Common myeloid progenitor, CD34-positive (primary cell): Measurements from ENCODE around the gene MAP3K6.
A peak's percentile ranks its signal among the peaks of the same experiment; 100 is the strongest.

Source experiments
- CTCF ChIA-PET: fragments of 350-600 bp; sonication (Branson Sonifier 250); formaldehyde crosslinking; loops from one replicate; lab custom pipeline; 2021; ENCODE audit warnings: antibody characterized with exemption; lab: Charles Lee
- POLR2A ChIA-PET: fragments of 350-600 bp; sonication (Branson Sonifier 250); formaldehyde crosslinking; loops from one replicate; lab custom pipeline; 2021; ENCODE audit warnings: antibody characterized with exemption; lab: Charles Lee
- DNase-seq, 3 donors: peaks; one replicate each; pipeline versions ENCODE4 v3.0.0 to v3.0.0-alpha.2; 2013
- H3K27ac ChIP-seq, 2 experiments: 1 replicate in 1 of 2; 2 replicates in 1 of 2; pipeline ENCODE4 v1.7.0; 2013; ENCODE audit warnings: inconsistent platforms in 2 of 2, low read length in 2 of 2, mild to moderate bottlenecking in 2 of 2, low read depth in 1 of 2, moderate library complexity in 1 of 2; ENCODE audit not compliant: severe bottlenecking in 2 of 2, insufficient read depth in 1 of 2, poor library complexity in 1 of 2
- H3K27me3 ChIP-seq, 5 experiments: replicated peaks in 2 of 5; 1 replicate in 3 of 5; 2 replicates in 2 of 5; pipeline versions ENCODE4 v1.6.1 to v1.7.0; 2013; ENCODE audit warnings: low read length in 4 of 5, mild to moderate bottlenecking in 2 of 5, moderate library complexity in 2 of 5, inconsistent platforms in 1 of 5; ENCODE audit not compliant: insufficient read depth in 5 of 5, control insufficient read depth in 4 of 5
- H3K36me3 ChIP-seq, 4 experiments: 1 replicate in 2 of 4; 2 replicates in 2 of 4; pipeline versions ENCODE4 v1.6.1 to v1.7.0; 2013; ENCODE audit warnings: low read length in 3 of 4, control low read depth in 1 of 4, mild to moderate bottlenecking in 1 of 4; ENCODE audit not compliant: control insufficient read depth in 4 of 4, insufficient read depth in 4 of 4
- H3K4me1 ChIP-seq, 4 experiments: 1 replicate in 3 of 4; 2 replicates in 1 of 4; pipeline versions ENCODE4 v1.6.1 to v1.7.1; 2013; ENCODE audit warnings: low read length in 3 of 4, mild to moderate bottlenecking in 3 of 4, control low read depth in 1 of 4, inconsistent platforms in 1 of 4, moderate library complexity in 1 of 4; ENCODE audit not compliant: control insufficient read depth in 4 of 4, insufficient read depth in 4 of 4; ENCODE audit errors: control extremely low read depth in 1 of 4
- H3K4me3 ChIP-seq, 7 experiments: 1 replicate in 4 of 7; 2 replicates in 3 of 7; pipeline versions ENCODE4 v1.5.1 to v1.7.0; 2013; ENCODE audit warnings: mild to moderate bottlenecking in 7 of 7, low read length in 6 of 7, moderate library complexity in 6 of 7, inconsistent platforms in 2 of 7, low read depth in 2 of 7, control low read depth in 1 of 7; ENCODE audit not compliant: insufficient read depth in 4 of 7, control insufficient read depth in 1 of 7; ENCODE audit errors: extremely low read depth in 1 of 7
- H3K9me3 ChIP-seq, 5 experiments: 1 replicate in 4 of 5; 2 replicates in 1 of 5; pipeline versions ENCODE4 v1.6.1 to v1.7.1; 2013; ENCODE audit warnings: low read length in 4 of 5, mild to moderate bottlenecking in 2 of 5, inconsistent platforms in 1 of 5, low read depth in 1 of 5, moderate library complexity in 1 of 5; ENCODE audit not compliant: control insufficient read depth in 4 of 5, insufficient read depth in 2 of 5; ENCODE audit errors: control extremely low read depth in 1 of 5
- WGBS: methylation state at CpG from one replicate; pipeline ENCODE4 v1.1.5; 2013; ENCODE audit not compliant: insufficient coverage; 5-methylcytosine and 5-hydroxymethylcytosine counted together

MAP3K6 gene

GRCh38 chr1:27367160-27367650, 444 bp upstream of the MAP3K6 start:
- 69% methylated on average over 7 of the region's 8 CpGs for WGBS
- Histone ChIP-seq H3K4me1 (peaks cover 9 to 55% (median 51%) of the 10 kb centered on the region in 4 experiments), H3K27me3 (no peaks in the 10 kb centered on the region), H3K27ac (no peak overlapping the region), H3K9me3 (no peaks in the 10 kb centered on the region), H3K36me3 (peaks cover 0 to 11% (median 1%) of the 10 kb centered on the region in 4 experiments), H3K4me3 (peak overlapping the region in 5 of 7 experiments; percentile 65 to 83 (median 72))
- POLR2A ChIA-PET, result no interaction called here
- CTCF ChIA-PET, result interaction anchor here (0.6 to 8.0 kb wide), 14 partner anchors 10 to 451 kb away, joined by 3 to 80 read pairs (median 7); partner anchors contain the start of genes CD164L2 and SYTL1
- DNase-seq, result no peak

DNA sequence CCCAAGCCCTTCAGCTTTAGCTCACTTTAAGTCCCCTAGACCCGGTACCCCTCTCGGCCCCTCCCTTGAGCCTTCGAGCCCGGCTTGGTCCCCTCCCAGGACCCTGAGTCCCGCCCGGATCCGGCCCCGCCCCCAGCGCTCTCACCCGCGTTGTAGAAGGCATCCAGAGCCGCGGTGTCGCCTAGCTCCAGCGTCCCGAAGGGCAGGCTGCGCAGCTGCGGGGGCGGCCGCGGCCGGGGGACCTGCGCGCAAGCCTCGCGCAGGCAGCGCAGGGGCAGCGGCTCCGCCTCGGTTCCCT, 699 bp downstream of the MAP3K6 start:
- Histone ChIP-seq H3K9me3 (no peaks in the 10 kb centered on the region), H3K4me1 (peaks cover 9 to 55% (median 51%) of the 10 kb centered on the region in 4 experiments), H3K4me3 (peak overlapping the region; percentile 37 to 83 (median 70)), H3K36me3 (peaks cover 0 to 11% (median 1%) of the 10 kb centered on the region in 4 experiments), H3K27me3 (no peaks in the 10 kb centered on the region), H3K27ac (no peak overlapping the region)
- peak; percentile 57 to 84 (median 79) for DNase-seq
- WGBS, result 0% methylated on average over 5 of the region's 30 CpGs
- POLR2A ChIA-PET, result interaction anchor here (0.5 to 1.4 kb wide), 2 partner anchors 10 to 183 kb away, joined by 3 to 5 read pairs; no protein-coding TSS in a partner anchor
- CTCF ChIA-PET, result interaction anchor here (1.1 to 8.0 kb wide), 12 partner anchors 9 to 262 kb away, joined by 3 to 80 read pairs (median 8); partner anchors contain the start of genes CD164L2 and SYTL1

DNA sequence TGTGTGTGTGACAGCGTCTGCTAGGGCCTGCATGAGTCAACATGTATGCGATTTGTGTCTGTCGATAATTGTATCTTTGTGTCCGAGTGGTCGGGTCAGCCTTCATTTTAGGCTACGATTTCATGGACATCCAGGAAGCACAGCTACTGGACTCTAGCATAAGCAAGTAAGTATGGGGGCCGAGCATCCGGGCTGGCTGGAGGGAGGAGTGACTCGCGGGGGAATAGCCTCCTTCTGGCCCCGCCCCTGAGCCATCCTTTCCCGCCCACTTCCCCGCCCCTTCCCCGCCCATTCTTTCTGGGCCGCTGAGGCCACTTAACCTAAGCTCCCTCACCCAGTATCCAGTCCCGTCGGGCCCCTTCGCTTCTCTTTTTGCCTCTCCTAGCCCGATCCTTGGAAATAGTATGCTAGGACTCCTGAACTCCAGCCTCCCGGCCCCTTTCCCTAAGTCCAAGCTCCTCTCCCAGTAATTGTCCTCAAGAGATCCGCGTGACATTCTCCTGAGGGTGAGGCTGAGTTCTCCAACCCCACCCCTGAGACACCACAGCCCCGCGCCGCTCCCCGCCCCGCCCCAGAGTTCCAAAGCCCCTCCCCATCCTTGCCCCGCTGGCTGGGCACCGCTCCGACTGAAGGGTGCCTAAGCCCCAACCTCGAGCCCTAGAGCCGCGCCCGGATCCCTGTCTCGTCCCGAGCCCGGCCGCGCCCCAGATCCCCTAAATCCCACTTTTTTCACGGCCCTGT, 1.2 kb downstream of the MAP3K6 start:
- peaks cover 0 to 11% (median 1%) of the 10 kb centered on the region in 4 experiments for H3K36me3 ChIP-seq
- WGBS, result 5% methylated on average over 21 of the region's 40 CpGs
- peak overlapping the region in 1 of 2 experiments; percentile 54 for H3K27ac ChIP-seq
- CTCF ChIA-PET, result interaction anchor here (0.7 to 8.0 kb wide), 15 partner anchors 8 to 297 kb away, joined by 3 to 80 read pairs (median 5); partner anchors contain the start of genes CD164L2 and SYTL1
- H3K9me3 ChIP-seq, result no peaks in the 10 kb centered on the region
- no peaks in the 10 kb centered on the region for H3K27me3 ChIP-seq
- DNase-seq, result peak; percentile 69 to 79 (median 77)
- POLR2A ChIA-PET, result interaction anchor here (0.5 to 1.4 kb wide), 3 partner anchors 9 to 194 kb away, joined by 3 to 5 read pairs (median 3); no protein-coding TSS in a partner anchor
- peaks cover 9 to 59% (median 52%) of the 10 kb centered on the region in 4 experiments for H3K4me1 ChIP-seq
- peak overlapping the region; percentile 37 to 83 (median 70) for H3K4me3 ChIP-seq

GRCh38 chr1:27364696-27365371, 1.9 kb downstream of the MAP3K6 start:
- Histone ChIP-seq H3K36me3 (peaks cover 0 to 11% (median 1%) of the 10 kb centered on the region in 4 experiments), H3K27me3 (no peaks in the 10 kb centered on the region), H3K27ac (no peak overlapping the region), H3K4me1 (peaks cover 9 to 59% (median 48%) of the 10 kb centered on the region in 4 experiments), H3K9me3 (no peaks in the 10 kb centered on the region), H3K4me3 (peak overlapping the region in 6 of 7 experiments; percentile 35 to 83 (median 68))
- ChIA-PET POLR2A (interaction anchor here (0.6 to 1.4 kb wide), 2 partner anchors 8 to 194 kb away, joined by 3 to 5 read pairs; no protein-coding TSS in a partner anchor), CTCF (interaction anchor here (0.7 to 8.0 kb wide), 11 partner anchors 7 to 298 kb away, joined by 3 to 80 read pairs (median 5); partner anchors contain the start of genes CD164L2 and SYTL1)
- DNase-seq, result no peak
- 83% methylated on average over 6 of the region's 11 CpGs for WGBS

DNA sequence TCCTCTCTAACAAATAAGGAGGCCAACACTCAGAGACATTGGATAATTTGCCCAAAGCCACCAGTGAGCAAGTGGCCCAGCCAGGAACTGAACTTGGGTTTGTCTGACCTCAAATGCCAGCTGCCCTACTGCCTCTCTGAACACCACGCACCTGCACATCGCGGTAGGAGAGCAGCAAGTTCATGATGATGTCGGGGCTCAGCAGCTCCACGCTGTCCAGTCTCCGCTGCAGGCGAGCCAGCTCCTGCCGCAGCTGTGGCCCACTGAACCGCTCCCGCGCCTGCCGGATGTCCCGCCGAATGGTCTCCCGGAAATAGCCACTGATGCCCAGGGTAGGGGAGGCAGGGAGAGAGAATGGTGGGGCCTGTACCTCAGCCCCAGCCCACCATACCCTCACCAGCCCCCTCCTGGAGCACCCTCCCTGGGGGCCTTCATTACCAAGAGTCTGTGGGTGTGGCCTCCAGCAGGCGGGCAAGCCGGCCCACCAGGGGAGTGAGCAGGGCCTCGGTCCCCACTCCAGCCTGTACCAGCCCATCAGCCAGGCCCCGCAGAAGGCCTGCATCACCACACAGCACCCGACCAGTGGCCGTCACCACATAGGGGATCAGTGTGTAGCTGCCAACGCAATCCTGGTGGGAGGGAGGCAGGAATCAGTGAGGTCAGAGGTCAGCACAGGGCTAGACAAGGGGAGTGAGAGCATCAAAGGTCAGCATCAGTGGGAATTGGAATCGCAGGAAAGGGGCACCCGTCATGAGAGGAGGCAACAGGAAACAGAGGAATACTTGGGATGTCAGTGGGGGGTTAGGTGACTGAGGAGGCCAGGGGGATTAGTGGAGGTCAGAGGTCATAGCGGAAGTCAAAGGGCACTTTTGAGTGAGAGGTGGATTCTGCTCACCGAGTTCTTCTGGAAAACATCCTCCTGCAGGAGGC, 2.7 kb downstream of the MAP3K6 start:
- POLR2A ChIA-PET, result no interaction called here
- H3K27me3 ChIP-seq, result no peaks in the 10 kb centered on the region
- H3K27ac ChIP-seq, result no peak overlapping the region
- peaks cover 0 to 12% (median 1%) of the 10 kb centered on the region in 4 experiments for H3K36me3 ChIP-seq
- no peak for DNase-seq
- CTCF ChIA-PET, result interaction anchor here (1.1 to 8.0 kb wide), 5 partner anchors 7 to 36 kb away, joined by 3 to 80 read pairs (median 7); no protein-coding TSS in a partner anchor
- H3K4me1 ChIP-seq, result peaks cover 6 to 57% (median 42%) of the 10 kb centered on the region in 4 experiments
- no peak overlapping the region for H3K4me3 ChIP-seq
- H3K9me3 ChIP-seq, result no peaks in the 10 kb centered on the region
- 97% methylated on average over 15 of the region's 26 CpGs for WGBS

DNA sequence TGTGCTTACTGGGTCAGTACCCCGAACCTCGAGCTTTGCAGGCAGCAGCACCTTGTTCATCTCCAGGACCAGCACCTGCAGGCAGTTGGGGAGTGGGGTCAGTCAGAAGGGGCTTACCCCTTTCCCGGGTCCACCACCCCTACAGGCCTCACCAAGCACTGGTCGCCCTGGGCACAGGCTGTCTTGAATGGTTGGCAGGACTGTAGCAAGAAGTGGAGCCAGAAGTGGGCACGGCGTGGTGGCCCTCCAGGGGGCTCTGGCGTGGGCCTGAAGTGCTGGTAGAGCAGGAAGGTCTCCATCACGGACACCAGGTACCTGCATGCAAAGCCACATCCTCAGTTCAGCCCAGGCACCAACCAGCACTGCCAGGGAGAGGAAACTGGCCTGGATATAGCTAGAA, 5.2 kb downstream of the MAP3K6 start:
- CTCF ChIA-PET, result interaction anchor here (0.6 to 10.3 kb wide), 13 partner anchors 15 to 317 kb away, joined by 3 to 102 read pairs (median 3); partner anchors contain the start of gene SYTL1
- Histone ChIP-seq H3K27ac (no peak overlapping the region), H3K4me1 (peaks cover 3 to 48% (median 32%) of the 10 kb centered on the region in 4 experiments), H3K9me3 (no peaks in the 10 kb centered on the region), H3K4me3 (no peak overlapping the region), H3K27me3 (no peaks in the 10 kb centered on the region), H3K36me3 (peaks cover 0 to 18% (median 1%) of the 10 kb centered on the region in 4 experiments)
- POLR2A ChIA-PET, result no interaction called here
- DNase-seq, result no peak
- WGBS, result 97% methylated on average over 8 of the region's 8 CpGs
